ENCODE measurements around the gene DMPK.
A peak's percentile ranks its signal among the peaks of the same experiment; 100 is the strongest.
"Not testable (repeated sequence)": the region's sequence is repeated elsewhere in the genome, so short reads cannot be mapped to it uniquely, and the experiment has no call there.

The DMPK gene

GRCh38 chr19:45768984-45769782 lies 13.1 kb downstream of the DMPK start, which contains the start of gene SIX5:
Gene SIX5, minus strand, starts transcription at chr19:45769252. Its CDS starts 408 bp downstream, at chr19:45768844.
- DNase-seq (ENCODE audit: low read depth in 2 of 2), result peak; percentile 81 to 88

GRCh38 chr19:45768655-45768983 lies 13.7 kb downstream of the DMPK start:
- DNase-seq (ENCODE audit: low read depth in 2 of 2), result no peak

DNA sequence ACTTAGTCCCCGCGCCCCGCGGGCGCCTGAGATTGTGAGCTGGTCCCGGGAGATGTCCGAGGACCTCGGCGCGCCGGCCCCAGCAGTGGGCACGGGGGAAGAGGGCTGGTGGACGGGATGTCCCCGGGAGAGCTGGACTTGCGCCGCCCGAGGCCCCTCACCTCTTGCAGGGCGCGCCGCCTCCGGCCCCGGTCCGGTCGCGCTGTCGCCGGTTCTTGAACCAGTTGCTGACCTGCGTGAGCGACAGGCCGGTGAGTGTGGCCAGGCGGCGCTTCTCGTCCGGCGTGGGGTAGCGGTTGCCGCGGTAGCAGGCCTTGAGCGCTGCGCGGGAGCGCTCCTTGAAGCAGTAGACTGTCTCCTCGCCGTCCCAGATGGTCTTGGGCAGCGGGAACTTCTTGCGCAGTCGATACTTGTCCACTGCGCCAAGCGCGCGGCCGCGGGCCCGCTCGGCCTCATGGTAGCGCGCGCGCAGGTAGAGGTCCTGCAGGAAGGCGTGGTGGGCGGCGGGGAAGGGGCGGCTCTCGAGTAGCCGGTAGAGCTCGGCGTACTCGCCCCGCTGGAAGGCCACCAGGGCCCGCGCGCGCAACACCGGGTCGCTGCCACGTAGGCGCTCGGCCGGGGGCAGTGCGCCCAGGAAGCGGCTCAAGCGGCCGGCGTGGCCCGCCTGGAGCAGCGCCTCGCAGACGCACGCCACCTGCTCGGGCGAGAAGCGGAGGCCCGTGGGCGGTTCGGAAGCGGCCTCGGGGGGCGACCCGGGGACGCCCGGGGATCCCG lies 14.2 kb downstream of the DMPK start:
- DNase-seq (ENCODE audit: low read depth in 2 of 2), result no peak

DNA sequence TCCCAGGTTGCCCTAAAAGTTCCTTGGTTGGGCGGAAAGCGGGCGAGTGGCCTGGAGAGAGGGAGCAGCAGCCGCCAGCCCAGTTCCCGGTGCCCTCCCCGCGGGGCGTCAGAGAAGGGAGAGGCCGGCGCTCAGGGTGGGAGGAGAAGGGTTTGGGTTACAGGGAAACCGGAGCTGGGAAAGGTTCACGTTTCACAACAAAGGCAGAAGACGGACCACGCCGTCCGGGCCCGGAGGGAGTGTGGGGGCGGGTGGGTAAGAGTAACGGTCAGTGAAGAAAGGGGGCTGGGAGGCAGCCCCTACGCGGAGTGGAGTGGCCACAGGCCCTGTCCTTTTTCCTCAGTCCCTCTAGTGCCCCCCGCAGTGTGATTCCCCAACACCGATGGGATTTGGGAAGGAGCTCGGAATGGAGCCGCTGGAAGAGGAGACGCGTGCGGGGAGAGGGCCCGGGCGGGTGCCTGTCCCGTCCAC lies 14.8 kb downstream of the DMPK start:
- DNase-seq (ENCODE audit: low read depth in 2 of 2), result no peak

GRCh38 chr19:45766869-45767346 lies 15.4 kb downstream of the DMPK start:
- DNase-seq (ENCODE audit: low read depth in 2 of 2), result no peak

DNA sequence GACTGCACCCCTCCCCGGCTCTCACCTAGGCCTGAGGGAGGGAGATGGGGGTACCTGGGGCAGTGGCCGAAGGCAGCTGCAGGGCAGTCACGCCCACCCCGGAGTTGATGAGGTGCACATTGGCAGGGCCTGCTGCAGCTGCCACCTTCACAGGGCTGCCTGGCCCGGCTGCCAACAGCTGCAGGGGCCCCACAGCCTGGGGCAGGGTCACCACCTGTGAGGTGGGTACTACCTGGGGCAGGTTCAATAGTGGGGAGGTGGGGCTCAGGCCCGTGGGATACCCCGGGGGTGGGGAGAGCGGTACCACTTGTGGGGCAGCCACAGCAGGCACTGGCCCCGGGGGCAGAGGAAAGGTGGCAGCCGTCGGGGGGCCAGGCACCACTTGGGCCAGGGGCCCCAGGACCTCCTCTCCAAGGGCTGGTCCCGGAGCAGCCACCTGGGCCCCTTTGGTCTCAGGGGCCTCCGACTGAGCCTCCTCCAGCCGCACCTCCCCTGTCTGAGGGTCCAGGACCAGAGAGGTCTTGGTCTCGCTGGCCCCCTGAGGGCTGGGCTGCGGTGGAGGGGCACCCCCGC lies 15.9 kb downstream of the DMPK start:
- DNase-seq (ENCODE audit: low read depth in 2 of 2), result no peak

DNA sequence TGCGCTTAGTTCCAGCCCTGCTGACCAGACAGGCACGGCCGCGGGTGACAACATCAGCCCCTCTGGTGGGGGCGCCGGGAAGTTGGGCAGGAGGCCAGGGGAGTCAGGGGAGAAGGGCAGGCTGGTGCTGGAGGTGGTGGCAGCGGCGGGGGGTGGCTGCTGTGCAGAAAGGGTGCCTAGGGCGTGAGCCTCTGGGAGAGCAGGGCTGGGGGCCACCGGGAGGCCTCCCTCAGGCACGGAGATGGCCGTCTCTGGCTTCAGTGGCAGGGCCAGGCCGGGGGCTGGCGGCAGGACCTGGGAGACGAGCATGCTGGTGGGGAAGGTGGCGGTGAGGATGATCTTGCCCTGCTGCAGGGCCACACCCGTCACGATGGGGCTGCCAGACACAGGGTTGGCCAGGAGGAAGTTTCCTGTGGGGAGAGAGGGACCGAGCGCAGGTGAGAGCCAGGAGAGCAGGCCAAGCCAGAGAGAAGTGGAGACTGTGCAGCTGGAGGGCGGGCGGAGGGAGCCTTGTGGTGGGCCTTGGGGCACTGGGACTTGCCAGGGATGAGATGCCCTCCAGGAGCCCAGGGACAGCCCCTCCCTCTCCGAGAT lies 16.5 kb downstream of the DMPK start:
- no peak for DNase-seq (ENCODE audit: low read depth in 2 of 2)

DNA sequence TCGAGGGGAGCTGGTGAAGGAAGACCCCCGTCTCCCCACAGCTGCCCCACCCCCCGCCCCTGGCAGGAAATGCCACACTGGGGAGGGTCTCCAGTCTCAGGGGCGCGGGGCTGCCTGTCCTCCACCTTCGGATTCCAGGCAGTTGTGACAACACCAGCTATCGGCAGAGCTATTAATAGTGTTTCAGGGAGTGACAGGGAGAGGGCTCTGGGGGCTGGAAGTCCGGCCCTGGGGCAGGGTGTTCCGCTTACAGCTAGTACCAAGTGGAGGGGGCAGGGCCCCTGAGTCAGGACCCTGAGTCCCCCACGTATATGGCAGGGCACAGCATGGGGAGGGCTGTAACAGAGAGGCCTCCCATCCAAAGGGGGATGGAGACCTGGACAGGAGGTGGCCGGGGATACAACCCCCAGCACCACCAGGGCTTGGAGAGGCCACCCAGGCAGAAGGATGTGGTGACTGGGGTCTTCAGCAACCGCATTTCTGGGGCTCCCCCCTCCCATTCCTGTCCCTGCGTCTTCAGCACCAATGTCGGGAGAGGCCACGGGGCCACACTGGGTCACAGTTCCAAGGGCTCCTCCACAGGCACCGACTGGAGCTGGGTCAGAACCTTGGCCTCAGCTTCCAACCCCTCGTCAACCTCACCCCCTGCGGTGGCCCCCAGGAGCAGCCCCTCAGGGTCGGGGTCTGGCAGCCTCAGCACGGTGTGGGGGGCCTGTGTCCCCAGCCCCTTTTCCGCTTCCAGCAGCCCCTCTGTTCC lies 17.2 kb downstream of the DMPK start:
- no peak for DNase-seq (ENCODE audit: low read depth in 2 of 2)

- DNase-seq (ENCODE audit: low read depth in 2 of 2), result no peak
These were observed 17.8 kb downstream of the DMPK start for GRCh38 chr19:45764475-45764874.

- DNase-seq (ENCODE audit: low read depth in 2 of 2), result no peak
These were observed 18.5 kb downstream of the DMPK start for GRCh38 chr19:45763691-45764294.

DNA sequence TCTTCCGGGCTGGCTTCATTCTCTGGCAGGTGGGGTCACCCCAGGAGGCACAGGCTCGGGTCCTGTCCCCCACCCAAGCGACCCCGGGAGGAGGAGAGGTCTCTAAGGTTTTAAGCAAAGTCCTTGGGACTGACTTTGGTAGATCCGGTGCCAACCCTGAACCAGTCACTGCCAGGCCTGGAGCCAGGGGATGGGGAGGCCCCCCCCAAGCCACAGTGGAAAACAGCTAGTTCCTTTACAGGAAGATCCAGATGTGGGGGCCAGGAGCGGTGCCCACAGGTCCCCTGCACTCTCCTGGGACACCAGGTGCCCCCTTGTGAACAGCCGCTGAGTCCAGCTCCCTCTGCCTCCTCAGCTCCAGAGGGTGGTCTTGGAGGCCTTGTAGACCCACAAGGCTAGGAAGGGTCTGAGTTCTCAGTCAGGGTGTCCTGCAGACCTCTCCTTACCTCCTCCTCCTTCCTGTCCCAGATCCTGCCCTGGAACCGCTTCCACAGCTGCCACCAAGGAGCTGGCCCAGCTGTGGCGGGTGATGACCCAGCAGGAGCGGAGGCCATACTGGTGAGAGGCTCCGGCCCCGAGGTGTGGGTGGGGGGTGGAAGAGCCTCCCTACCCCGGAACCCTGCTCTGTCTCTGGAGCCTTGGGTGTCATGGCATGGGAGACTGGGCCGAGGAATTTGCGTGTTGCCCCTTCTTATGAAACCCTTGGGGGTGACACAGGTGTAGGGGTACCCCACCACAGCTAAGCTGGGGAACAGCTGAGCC lies 19.2 kb downstream of the DMPK start:
- DNase-seq (ENCODE audit: low read depth in 2 of 2), result no peak

- DNase-seq (ENCODE audit: low read depth in 2 of 2), result no peak
These were observed 20.6 kb downstream of the DMPK start for GRCh38 chr19:45761714-45762113.

DNA sequence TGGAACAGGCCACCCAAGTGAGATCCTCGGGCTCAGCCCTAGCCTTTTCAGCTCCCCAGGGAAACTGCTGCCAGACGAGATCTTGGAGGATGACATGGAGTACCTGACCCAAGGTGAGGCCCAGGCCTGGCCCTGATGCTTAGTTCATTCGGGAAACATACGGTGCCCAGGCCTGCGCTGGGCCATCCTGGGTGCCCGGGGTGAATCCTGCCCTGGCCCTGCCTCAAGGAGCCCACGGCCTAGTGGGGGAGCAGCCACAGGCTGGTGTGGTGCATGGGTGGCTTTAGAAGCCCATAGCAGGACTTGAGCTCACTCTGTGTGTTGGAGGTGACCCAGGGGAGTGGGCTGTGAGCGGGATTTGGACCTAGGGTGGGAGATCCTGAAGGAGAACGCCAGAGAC lies 23.4 kb downstream of the DMPK start:
- no peak for DNase-seq (ENCODE audit: low read depth in 2 of 2)

GRCh38 chr19:45757695-45758094 lies 24.6 kb downstream of the DMPK start:
- DNase-seq (ENCODE audit: low read depth in 2 of 2), result no peak

DNA sequence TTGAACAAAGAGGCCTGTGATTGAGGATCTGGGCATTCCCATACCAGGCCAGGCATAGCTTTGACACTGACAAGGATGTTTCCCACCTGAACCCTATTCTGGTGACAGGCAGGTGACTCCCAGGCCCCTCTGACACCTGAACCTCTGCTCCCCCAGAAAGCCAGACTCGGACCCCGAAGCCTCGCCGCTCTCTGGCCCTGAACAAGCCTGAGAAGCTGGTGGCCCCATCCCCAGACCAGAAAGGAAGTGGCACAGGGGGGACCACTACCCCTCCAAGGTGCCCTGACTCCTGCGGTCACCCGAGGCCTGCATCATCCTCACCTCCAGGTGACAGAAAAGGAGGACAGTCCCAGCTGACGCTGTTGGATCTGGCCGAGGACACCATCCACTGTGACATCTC lies 28.0 kb downstream of the DMPK start:
- DNase-seq (ENCODE audit: low read depth in 2 of 2), result no peak

DNA sequence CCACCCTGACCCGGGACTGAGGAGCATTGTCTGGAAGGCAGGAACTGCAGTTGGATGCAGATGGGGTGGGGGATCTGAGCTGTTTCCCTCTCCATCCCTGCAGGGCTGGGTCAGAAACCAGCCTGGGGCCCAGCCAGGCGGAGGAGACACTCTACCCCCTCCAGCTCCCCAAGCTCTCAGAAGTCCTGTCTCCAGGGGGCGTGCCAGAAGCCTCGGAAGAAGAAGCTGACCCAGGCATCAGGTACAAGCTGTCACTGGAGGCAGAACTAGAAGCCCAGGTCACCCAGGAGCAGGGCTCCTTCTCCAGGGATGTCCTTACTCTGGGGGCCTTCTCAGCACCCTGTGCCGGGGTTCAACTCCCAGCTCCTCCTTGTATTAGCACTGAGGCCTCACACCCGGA lies 28.7 kb downstream of the DMPK start:
- no peak for DNase-seq (ENCODE audit: low read depth in 2 of 2)

GRCh38 chr19:45752639-45753038 lies 29.7 kb downstream of the DMPK start:
- DNase-seq (ENCODE audit: low read depth in 2 of 2), result no peak

- DNase-seq (ENCODE audit: low read depth in 2 of 2), result not testable (repeated sequence)
These were observed 30.8 kb downstream of the DMPK start for GRCh38 chr19:45751483-45751882.

GRCh38 chr19:45747513-45747912 lies 34.8 kb downstream of the DMPK start:
- DNase-seq (ENCODE audit: low read depth in 2 of 2), result no peak

DNA sequence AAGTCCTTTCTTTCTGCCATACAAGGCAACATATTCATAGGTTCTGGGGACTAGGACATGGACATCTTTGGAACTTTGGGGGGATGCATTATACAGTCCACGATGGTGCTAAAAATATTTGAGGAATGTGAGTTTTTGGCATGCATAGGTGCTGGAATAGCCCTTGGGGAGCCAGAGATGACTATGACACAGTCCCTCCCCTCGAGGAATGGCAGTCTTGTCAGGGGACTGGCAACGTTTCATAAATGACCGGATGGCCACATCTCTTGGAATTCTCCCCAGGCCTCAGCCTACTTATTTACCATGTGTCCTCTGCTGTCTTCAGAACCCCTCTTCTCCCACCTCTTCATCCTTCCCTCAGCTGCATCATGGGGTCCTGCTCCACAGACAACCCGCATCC lies 35.4 kb downstream of the DMPK start:
- DNase-seq (ENCODE audit: low read depth in 2 of 2), result no peak

All from stimulated activated CD8-positive, alpha-beta memory T cell treated with anti-CD3 and anti-CD28 coated beads, Interleukin-2, amount 100 ng/mL, for 1 hour (primary cell).